IMR-90 (cell line): ENCODE data around the gene PARVB.

Experiments
- MAFK ChIP-seq: IDR thresholded peaks from 2 replicates; pipeline ENCODE4 v1.6.1; 2012; ENCODE audit warnings: low read depth, low read length, improper control_type of control experiment
- POLR2A ChIP-seq: IDR thresholded peaks from 2 replicates; pipeline ENCODE4 v1.6.1; 2012; ENCODE audit warnings: mild to moderate bottlenecking, low read depth, low read length
- RAD21 ChIP-seq: IDR thresholded peaks from 2 replicates; pipeline ENCODE4 v1.6.1; 2012; ENCODE audit warnings: low read length, improper control_type of control experiment
- RCOR1 ChIP-seq: IDR thresholded peaks from 2 replicates; pipeline ENCODE4 v1.6.1; 2012; ENCODE audit warnings: mild to moderate bottlenecking, low read length, improper control_type of control experiment; ENCODE audit not compliant: insufficient replicate concordance
- RFX5 ChIP-seq: IDR thresholded peaks from 2 replicates; pipeline ENCODE4 v1.8.0; 2012; ENCODE audit warnings: low read depth, mild to moderate bottlenecking, low read length, moderate library complexity
- SMC3 ChIP-seq: fragments of 150-350 bp; IDR thresholded peaks from 2 replicates; pipeline ENCODE4 v1.6.1; 2016; ENCODE audit warnings: low read depth, mild to moderate bottlenecking, antibody characterized with exemption, low read length, moderate library complexity
- TF ChIP-seq, protein P1 (sequence below): conservative IDR thresholded peaks from 2 replicates; pipeline ENCODE4 v1.5.1; 2012; ENCODE audit warnings: mild to moderate bottlenecking, low read depth, low read length, improper control_type of control experiment
- TF ChIP-seq, protein P2 (sequence below): fragments of 150-350 bp; IDR thresholded peaks from 2 replicates; pipeline ENCODE4 v1.6.1; 2016; ENCODE audit warnings: low read depth, mild to moderate bottlenecking, low read length, moderate library complexity, borderline replicate concordance

DNA sequence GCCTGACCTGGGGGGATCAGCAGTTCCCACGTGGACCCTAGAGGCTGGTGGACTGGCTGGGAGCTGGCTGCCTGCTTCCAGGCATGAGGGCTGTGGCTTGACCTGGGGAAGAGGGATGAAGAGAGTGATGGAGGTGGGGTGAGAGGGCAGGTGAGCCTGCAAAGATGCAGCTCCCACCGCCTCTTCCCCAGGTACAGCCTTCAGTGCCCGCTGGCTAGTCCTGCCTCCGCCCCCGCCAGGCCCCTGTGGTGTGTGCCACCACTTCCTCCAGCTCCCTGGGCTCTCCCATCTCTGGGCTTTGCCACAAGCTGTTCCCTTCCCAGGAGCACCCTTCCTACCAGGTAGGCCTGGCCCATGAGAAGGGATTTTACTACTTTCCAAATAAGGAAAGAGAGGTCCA is 175.8 kb downstream of the PARVB start:
- TF ChIP-seq SMC3, result no peak
- TF ChIP-seq, protein P1, sequence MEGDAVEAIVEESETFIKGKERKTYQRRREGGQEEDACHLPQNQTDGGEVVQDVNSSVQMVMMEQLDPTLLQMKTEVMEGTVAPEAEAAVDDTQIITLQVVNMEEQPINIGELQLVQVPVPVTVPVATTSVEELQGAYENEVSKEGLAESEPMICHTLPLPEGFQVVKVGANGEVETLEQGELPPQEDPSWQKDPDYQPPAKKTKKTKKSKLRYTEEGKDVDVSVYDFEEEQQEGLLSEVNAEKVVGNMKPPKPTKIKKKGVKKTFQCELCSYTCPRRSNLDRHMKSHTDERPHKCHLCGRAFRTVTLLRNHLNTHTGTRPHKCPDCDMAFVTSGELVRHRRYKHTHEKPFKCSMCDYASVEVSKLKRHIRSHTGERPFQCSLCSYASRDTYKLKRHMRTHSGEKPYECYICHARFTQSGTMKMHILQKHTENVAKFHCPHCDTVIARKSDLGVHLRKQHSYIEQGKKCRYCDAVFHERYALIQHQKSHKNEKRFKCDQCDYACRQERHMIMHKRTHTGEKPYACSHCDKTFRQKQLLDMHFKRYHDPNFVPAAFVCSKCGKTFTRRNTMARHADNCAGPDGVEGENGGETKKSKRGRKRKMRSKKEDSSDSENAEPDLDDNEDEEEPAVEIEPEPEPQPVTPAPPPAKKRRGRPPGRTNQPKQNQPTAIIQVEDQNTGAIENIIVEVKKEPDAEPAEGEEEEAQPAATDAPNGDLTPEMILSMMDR, result no peak
- TF ChIP-seq RFX5, result no peak
- TF ChIP-seq RAD21, result no peak
- no peak for TF ChIP-seq RCOR1
- no peak for TF ChIP-seq POLR2A
- TF ChIP-seq MAFK, result no peak
- TF ChIP-seq, protein P2, sequence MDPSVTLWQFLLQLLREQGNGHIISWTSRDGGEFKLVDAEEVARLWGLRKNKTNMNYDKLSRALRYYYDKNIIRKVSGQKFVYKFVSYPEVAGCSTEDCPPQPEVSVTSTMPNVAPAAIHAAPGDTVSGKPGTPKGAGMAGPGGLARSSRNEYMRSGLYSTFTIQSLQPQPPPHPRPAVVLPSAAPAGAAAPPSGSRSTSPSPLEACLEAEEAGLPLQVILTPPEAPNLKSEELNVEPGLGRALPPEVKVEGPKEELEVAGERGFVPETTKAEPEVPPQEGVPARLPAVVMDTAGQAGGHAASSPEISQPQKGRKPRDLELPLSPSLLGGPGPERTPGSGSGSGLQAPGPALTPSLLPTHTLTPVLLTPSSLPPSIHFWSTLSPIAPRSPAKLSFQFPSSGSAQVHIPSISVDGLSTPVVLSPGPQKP, result no peak
